ENCODE data around the gene GGT7.

- TF ChIP-seq POLR2AphosphoS5 (IDR thresholded peaks at IDR 0.05; ENCODE audit: low read depth, low read length): no peak
- TF ChIP-seq, protein P1, sequence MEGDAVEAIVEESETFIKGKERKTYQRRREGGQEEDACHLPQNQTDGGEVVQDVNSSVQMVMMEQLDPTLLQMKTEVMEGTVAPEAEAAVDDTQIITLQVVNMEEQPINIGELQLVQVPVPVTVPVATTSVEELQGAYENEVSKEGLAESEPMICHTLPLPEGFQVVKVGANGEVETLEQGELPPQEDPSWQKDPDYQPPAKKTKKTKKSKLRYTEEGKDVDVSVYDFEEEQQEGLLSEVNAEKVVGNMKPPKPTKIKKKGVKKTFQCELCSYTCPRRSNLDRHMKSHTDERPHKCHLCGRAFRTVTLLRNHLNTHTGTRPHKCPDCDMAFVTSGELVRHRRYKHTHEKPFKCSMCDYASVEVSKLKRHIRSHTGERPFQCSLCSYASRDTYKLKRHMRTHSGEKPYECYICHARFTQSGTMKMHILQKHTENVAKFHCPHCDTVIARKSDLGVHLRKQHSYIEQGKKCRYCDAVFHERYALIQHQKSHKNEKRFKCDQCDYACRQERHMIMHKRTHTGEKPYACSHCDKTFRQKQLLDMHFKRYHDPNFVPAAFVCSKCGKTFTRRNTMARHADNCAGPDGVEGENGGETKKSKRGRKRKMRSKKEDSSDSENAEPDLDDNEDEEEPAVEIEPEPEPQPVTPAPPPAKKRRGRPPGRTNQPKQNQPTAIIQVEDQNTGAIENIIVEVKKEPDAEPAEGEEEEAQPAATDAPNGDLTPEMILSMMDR (IDR thresholded peaks at IDR 0.05): no peak
- no peak for TF ChIP-seq REST (IDR thresholded peaks at IDR 0.05; ENCODE audit: insufficient read depth in 1 of 2, low read depth in 2 of 2, low read length in 1 of 2)
Observed at GRCh38 chr20:34820805-34821578, 51.7 kb downstream of the GGT7 start.
